ENCODE results near the gene HLCS. TPM values are rescaled to one million over a fixed set of nuclear protein-coding genes. Genes with fewer than 3 reads are reported as not detected.

Gene HLCS
- total RNA-seq, 1 donor from 2014 or later = 34.9 TPM

DNA sequence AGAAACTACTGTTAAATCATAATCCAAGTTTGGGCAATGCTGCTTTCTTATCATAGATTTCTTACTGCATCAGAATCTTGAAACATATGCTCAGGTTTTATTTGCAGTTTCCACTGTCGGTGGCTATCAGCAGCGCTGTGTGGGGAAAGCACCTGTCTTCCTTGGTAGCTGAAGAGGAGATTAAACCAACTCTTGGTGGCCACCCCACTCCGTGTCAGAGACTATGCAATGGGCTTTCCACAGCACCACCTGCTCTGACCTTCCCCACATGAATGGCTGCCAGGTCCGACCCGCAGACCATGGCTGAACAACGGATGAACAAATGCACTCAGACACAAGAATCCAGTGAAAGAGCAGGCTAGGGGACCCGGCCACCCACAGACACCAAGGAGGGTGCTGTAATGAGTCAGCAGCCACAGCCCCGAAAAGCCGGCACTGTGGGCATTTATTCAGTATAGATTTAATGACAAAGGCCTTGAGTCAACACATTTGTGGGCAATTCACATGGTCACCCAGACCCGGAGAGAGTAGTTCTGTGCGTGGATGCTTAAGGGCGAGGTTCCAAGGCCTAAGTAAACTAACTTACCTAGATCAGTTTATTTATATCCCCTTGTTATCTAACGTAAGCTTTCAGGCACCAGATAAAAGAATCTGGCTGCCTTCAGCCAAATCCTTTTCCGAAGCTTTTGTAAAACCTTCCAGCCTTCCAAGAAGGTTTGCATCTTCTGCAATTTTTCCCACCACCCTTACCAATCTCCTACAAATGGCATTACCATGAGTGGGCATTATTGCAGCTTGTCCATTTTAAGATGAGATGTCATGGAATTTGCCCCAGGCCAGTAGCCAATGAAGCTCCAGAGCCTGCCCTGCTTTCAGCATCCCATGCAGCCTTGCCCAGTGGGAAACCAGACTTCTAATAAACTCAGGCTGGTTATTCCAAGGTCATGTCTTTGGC is 82.7 kb downstream of the HLCS start:
- DNase-seq (ENCODE audit: low spot score) = no peak

DNA sequence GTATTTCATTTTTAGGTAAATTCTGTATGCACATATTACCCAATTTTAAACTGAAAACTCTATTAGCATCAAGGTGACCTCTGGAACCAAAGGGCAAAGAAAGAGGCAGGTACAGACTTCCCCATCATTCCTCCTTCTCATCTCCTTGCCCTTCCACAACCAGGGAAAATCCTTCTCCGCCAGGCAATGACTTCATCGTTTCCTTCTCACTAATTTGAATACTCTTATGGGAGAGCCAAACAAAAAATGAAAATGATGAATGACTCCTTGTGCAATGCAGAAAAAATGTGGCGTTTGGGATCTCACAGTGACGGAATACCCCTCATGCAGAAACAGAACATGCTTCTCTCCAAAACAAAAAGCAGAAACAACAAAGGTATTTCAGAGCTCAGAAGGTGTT is 83.7 kb downstream of the HLCS start:
- no peak for DNase-seq (ENCODE audit: low spot score)

DNA sequence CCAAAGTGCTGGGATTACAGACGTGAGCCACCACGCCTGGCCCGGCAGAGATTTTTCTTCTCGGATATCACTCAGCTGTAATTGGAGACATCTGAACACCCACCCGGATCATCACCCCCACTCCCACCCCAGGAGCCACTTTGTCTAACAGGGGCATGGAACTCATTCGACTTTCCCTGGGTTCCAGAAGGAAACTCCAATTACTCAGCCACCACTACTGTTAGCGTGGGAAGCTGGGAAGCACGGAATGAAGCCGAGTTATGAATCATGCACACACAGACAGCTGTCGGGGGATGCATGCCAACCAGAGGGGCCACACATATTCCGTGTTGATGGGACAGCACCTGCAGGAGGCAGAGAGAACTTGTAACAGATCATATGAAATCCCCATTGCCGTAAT is 85.2 kb downstream of the HLCS start:
- no peak for DNase-seq (ENCODE audit: low spot score)

- no peak for DNase-seq (ENCODE audit: low spot score)
These were observed 86.6 kb downstream of the HLCS start for GRCh38 chr21:36879827-36880226.

DNA sequence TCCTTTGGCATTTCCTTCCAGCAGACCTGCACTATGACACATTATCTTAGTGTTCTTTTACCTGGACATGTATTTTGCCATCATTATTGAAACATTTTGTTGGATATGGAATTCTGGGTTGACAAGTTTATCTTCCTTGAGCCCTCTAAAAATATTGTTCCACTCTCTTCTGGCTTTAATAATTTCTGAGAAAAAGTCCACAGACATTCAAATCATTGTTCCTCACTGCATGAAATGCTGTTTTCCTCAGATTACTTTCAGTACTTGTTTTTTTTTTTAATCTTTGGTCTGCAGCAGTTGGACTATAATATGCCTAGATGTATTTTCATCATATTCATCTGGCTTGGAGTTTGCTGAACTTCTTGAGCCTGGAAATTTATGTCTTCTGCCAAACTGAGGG is 88.7 kb downstream of the HLCS start:
- DNase-seq (ENCODE audit: low spot score) = no peak

- DNase-seq (ENCODE audit: low spot score) = no peak
These were observed 91.8 kb downstream of the HLCS start for GRCh38 chr21:36874665-36875064.

- DNase-seq (ENCODE audit: low spot score) = no peak
These were observed 93.0 kb downstream of the HLCS start for GRCh38 chr21:36873513-36873912.

GRCh38 chr21:36867291-36867905 is 99.1 kb downstream of the HLCS start:
- no peak for DNase-seq (ENCODE audit: low spot score)

- no peak for DNase-seq (ENCODE audit: low spot score)
These were observed 100.0 kb downstream of the HLCS start for GRCh38 chr21:36866419-36866818.

DNA sequence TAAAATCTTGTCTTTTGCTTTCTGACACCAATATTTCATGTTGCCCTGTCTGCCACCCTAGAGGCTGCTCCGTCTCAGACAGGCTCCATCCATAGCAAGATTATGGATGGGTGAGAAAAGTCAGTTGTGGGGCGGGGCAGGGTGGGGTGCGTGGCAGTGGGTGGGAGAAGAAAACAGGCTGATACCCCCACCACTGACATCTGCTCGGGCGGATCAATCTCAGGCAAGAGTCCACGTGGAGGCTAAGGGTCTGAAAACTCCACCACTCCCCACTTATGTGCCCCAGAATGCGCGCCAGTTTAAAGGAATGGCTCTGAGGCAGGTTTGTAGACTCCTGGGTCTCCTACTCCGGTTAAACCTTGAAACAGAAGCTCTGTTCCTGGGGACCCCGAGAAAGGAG is 101.5 kb downstream of the HLCS start:
- DNase-seq (ENCODE audit: low spot score) = no peak

DNA sequence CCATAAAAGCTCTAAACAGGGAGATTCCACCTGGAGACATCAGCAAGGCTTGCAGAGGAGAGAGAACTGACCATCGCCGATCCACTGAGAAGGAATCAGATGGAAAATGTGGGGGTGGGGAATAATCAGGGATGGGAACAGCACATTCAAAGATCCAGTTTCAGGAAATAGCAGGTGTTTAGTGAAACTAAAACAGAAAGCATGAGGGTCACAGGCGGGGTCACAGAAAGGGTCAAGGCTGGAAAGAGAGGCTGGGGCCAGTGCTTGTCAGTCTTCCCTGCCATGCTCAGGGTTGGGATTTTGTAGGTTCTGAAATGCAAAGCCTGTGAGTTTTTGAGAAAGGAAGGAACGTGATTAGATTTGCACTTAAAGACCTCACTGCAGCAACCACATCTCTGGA is 103.2 kb downstream of the HLCS start:
- DNase-seq (ENCODE audit: low spot score) = no peak

GRCh38 chr21:36861595-36862323 is 104.7 kb downstream of the HLCS start:
- no peak for DNase-seq (ENCODE audit: low spot score)

- no peak for DNase-seq (ENCODE audit: low spot score)
These were observed 105.5 kb downstream of the HLCS start for GRCh38 chr21:36860736-36861594.

GRCh38 chr21:36859744-36860501 is 106.5 kb downstream of the HLCS start:
- DNase-seq (ENCODE audit: low spot score) = peak; percentile 36

- no peak for DNase-seq (ENCODE audit: low spot score)
These were observed 108.0 kb downstream of the HLCS start for GRCh38 chr21:36858320-36858957.

DNA sequence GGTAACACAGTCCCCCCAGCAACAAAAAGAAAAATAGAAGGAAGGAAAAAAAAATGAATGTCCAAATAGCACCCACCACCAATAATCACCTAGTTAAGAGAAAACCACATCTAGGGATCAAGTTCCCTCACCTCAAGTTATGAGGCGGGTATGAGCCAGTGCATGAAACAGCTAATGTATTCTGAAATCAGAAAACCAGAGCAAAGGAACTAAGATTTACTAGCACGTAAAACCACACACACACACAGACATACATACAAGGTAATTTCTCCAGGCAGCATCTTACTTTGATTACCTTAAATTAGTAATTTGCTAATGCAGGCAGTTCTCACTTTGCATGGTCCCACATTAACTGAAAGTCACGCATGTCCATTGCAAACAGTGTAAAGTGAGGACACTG is 109.8 kb downstream of the HLCS start:
- no peak for DNase-seq (ENCODE audit: low spot score)

GRCh38 chr21:36854391-36854790 is 112.1 kb downstream of the HLCS start:
- peak; percentile 49 for DNase-seq (ENCODE audit: low spot score)

GRCh38 chr21:36852864-36853263 is 113.6 kb downstream of the HLCS start:
- no peak for DNase-seq (ENCODE audit: low spot score)

GRCh38 chr21:36852293-36852692 is 114.2 kb downstream of the HLCS start:
- DNase-seq (ENCODE audit: low spot score) = no peak

DNA sequence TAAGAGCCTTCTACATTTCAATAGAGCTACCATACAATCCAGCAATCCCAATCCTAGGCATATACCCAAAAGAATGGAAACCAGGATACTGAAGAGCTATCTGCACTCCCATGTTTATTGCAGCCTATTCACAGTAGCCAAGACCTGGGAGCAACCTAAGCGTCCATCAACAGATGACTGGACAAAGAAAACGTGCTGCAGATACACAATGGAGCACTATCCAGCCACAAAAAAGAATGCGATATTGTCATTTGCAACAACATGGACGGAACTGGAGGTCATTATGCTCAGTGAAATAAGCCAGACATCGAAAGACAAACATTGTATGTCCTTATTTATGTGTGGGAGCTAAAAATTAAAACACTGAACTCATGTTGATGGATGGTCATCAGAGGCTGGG is 115.3 kb downstream of the HLCS start:
- DNase-seq (ENCODE audit: low spot score) = no peak
